GM12878 (cell line): ENCODE results near the gene PIP4K2A. TPM values are rescaled to one million over a fixed set of nuclear protein-coding genes. Genes with fewer than 3 reads are reported as not detected.

Source experiments
- ATAC-seq: fragments of 200-7000 bp; cut with Tn5 transposase; 3 replicates; pipeline ENCODE4 v1.9.1; 2020; ENCODE audit warnings: mild to moderate bottlenecking, moderate library complexity
- BruUV-seq: library from RNA; stranded (reverse); fragments of 400-500 nt; replicated peaks from 2 replicates; lab custom pipeline; 2021; lab: Mats Ljungman, UMichigan
- CTCF ChIA-PET: fragments of 300-600 bp; sonication (Branson Sonifier 250); formaldehyde crosslinking; extraction: SDS; loops from one replicate; lab custom pipeline; 2021; ENCODE audit warnings: inconsistent platforms; lab: Yijun Ruan, JAX
- POLR2A ChIA-PET: fragments of 350-600 bp; formaldehyde crosslinking; extraction: SDS; loops from one replicate; lab custom pipeline; 2021; ENCODE audit warnings: inconsistent platforms; lab: Charles Lee
- RAD21 ChIA-PET: fragments of 300-600 bp; sonication (Branson Sonifier 250); formaldehyde crosslinking; loops from one replicate; lab custom pipeline; 2023; ENCODE audit warnings: antibody characterized with exemption; ENCODE audit not compliant: unreplicated experiment; lab: Charles Lee
- SMC1A ChIA-PET: fragments of 300-600 bp; sonication (Branson Sonifier 250); formaldehyde crosslinking; loops from one replicate; lab custom pipeline; 2023; ENCODE audit not compliant: unreplicated experiment, uncharacterized antibody; lab: Charles Lee
- DNase-seq: peaks from one replicate; pipeline ENCODE4 v3.0.0-alpha.2; 2011; ENCODE audit warnings: low read depth, low spot score
- FAIRE-seq: peaks from 3 replicates; lab custom pipeline; 2011; peaks lifted over from hg19 to GRCh38; lab: Jason Lieb, UNC
- H2AFZ ChIP-seq: 2 replicates; pipeline ENCODE4 v1.6.0; 2011; ENCODE audit warnings: low read depth, low read length, control low read depth; ENCODE audit not compliant: control insufficient read depth
- H3K27ac ChIP-seq: 2 replicates; pipeline ENCODE4 v1.5.1; 2011; ENCODE audit warnings: control low read depth; ENCODE audit not compliant: control insufficient read depth, insufficient read depth
- H3K27me3 ChIP-seq, 2 experiments: replicated peaks in 1 of 2; 2 replicates each; pipeline versions ENCODE4 v1.6.0 to v1.6.1; 2011; ENCODE audit warnings: low read length in 1 of 2; ENCODE audit not compliant: control insufficient read depth in 2 of 2, insufficient read depth in 2 of 2
- H3K36me3 ChIP-seq, 2 experiments: 2 replicates each; pipeline ENCODE4 v1.5.1; 2011; ENCODE audit warnings: low read length in 1 of 2; ENCODE audit not compliant: control insufficient read depth in 2 of 2, insufficient read depth in 2 of 2
- H3K4me1 ChIP-seq: 2 replicates; pipeline ENCODE4 v1.6.1; 2011; ENCODE audit warnings: mild to moderate bottlenecking, low read length, moderate library complexity, mixed read lengths; ENCODE audit not compliant: control insufficient read depth, insufficient read depth
- H3K4me2 ChIP-seq: 2 replicates; pipeline ENCODE4 v1.6.0; 2011; ENCODE audit warnings: control low read depth; ENCODE audit not compliant: control insufficient read depth, insufficient read depth
- H3K4me3 ChIP-seq: fragments of 200-600 bp; sonication (generic); 2 replicates; pipeline ENCODE4 v1.5.1; 2016
- H3K79me2 ChIP-seq: 2 replicates; pipeline ENCODE4 v1.6.0; 2011; ENCODE audit warnings: low read length; ENCODE audit not compliant: control insufficient read depth, insufficient read depth
- H3K9ac ChIP-seq: 2 replicates; pipeline ENCODE4 v1.8.0; 2011; ENCODE audit warnings: low read length, control low read depth, mixed read lengths; ENCODE audit not compliant: control insufficient read depth, insufficient read depth
- H3K9me3 ChIP-seq: replicated peaks from 3 replicates; pipeline ENCODE4 v1.5.1; 2011; ENCODE audit warnings: mild to moderate bottlenecking, low read length; ENCODE audit not compliant: control insufficient read depth, insufficient read depth
- H4K20me1 ChIP-seq: 2 replicates; pipeline ENCODE4 v1.6.0; 2011; ENCODE audit not compliant: control insufficient read depth, insufficient read depth
- CUX1 ChIP-seq: IDR thresholded peaks from 2 replicates; pipeline ENCODE4 v1.6.1; 2012; ENCODE audit warnings: improper control_type of control experiment, low read depth, low read length; ENCODE audit not compliant: insufficient replicate concordance
- ESRRA ChIP-seq: IDR thresholded peaks from 2 replicates; pipeline ENCODE4 v1.6.1; 2012; ENCODE audit warnings: mild to moderate bottlenecking, low read length, improper control_type of control experiment
- RAD21 ChIP-seq: IDR thresholded peaks from 2 replicates; pipeline ENCODE4 v1.6.1; 2011; ENCODE audit warnings: mild to moderate bottlenecking, low read depth, low read length, moderate library complexity; ENCODE audit not compliant: insufficient read depth
- SREBF2 ChIP-seq: IDR thresholded peaks from 2 replicates; pipeline ENCODE4 v1.6.1; 2012; ENCODE audit warnings: mild to moderate bottlenecking, low read length
- ZNF274 ChIP-seq: IDR thresholded peaks from one replicate; pipeline ENCODE4 v1.8.0; 2011; ENCODE audit not compliant: insufficient read length, insufficient read depth
- ZZZ3 ChIP-seq: IDR thresholded peaks from 2 replicates; pipeline ENCODE4 v1.6.1; 2011; ENCODE audit warnings: low read depth; ENCODE audit not compliant: control insufficient read depth, insufficient read length
- WGBS: methylation state at CpG from one replicate; pipeline ENCODE4 v1.1.6; 2016; ENCODE audit warnings: low lambda C conversion rate; ENCODE audit not compliant: insufficient replicate concordance, insufficient coverage; ENCODE audit errors: missing lambda C conversion rate; 5-methylcytosine and 5-hydroxymethylcytosine counted together
- in situ Hi-C: fragments of 300-500 bp; cut with MboI; formaldehyde crosslinking; loops from 9 replicates; pipeline ENCODE4 v1.14.3; 2018; ENCODE audit warnings: mixed read lengths
- intact Hi-C: fragments of 100-400 bp; cut with micrococcal nuclease; formaldehyde crosslinking; loops from one replicate; pipeline ENCODE4 v1.14.2; 2022; ENCODE audit not compliant: unreplicated experiment
- polyA plus RNA-seq, 11 experiments: library from polyadenylated mRNA; depleted of rRNA in 4 of 11; unstranded in 6 of 11; stranded (reverse) in 5 of 11; fragments of >200 nt; fragmentation: Nextera tagmentation in 4 of 11; fragmentation: Illumina TruSeq in 1 of 11; extraction: Ambion mirVana in 4 of 11; extraction: Trizol in 1 of 11; gene quantifications; 1 replicate in 1 of 11; 2 replicates in 10 of 11; pipeline versions ENCODE4 v1.2.1 to v1.2.3, GENCODE V29; 2011 to 2016; ENCODE audit warnings: inconsistent platforms in 2 of 11, missing spikeins in 2 of 11, low read depth in 1 of 11
- total RNA-seq, 4 experiments: library from RNA; depleted of rRNA in 3 of 4; stranded (reverse); fragments of >200 nt in 3 of 4; fragmentation: Illumina TruSeq in 1 of 4; extraction: Trizol in 1 of 4; gene quantifications; 2 replicates each; pipeline versions ENCODE4 v1.2.1 to v1.2.3, GENCODE V29; 2013 to 2021

PIP4K2A gene
- total and polyA plus RNA-seq, 10 of the 15 experiments (the other 5 are each of a cell fraction or from before 2014, with no cell fraction given) = 54.3 to 139 (median 84.4) TPM

DNA sequence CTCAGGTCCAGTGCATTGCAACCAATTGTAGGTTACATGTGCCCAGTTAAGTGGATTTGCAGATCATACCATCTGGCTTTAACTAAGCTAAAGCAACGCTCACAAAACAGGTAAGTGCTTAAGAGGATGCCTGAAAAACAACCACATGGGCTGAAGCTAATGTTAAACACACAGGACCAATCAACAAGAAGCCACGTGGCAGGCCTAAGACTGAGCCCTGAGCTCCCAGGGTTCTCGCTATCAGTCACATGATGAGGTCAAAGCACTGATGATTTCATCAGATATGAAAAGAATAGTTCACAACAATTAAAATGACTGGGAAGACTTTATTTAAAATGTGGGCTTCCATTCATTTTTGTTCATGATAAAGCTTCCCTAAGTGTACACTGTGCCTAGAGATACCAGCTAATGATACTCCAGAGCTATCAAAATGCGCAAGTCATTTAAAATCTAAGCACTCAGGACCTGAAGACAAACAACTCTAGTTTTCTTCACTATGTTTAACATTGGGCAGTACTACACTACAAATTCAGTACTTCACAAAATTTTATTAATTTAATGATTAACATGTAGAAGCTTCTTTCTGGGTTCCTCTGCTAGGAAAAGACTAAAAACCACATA lies 90.6 kb downstream of the PIP4K2A start (continued):
- no peak for TF ChIP-seq CUX1
- TF ChIP-seq SREBF2 = no peak
- TF ChIP-seq, all 136 proteins: peak for 0

- Histone ChIP-seq H3K4me3 (no peak overlapping the region), H3K9me3 (no peaks in the 10 kb centered on the region), H3K4me2 (no peak overlapping the region), H2AFZ (no peak overlapping the region), H3K36me3 (peaks cover 0 to 3% of the 10 kb centered on the region in 2 experiments; a peak in 2 of 4 replicates), H3K9ac (no peak overlapping the region), H3K79me2 (peaks cover 98% of the 10 kb centered on the region), H3K4me1 (peaks cover 34% of the 10 kb centered on the region), H3K27ac (no peak overlapping the region), H3K27me3 (no peaks in the 10 kb centered on the region), H4K20me1 (no peaks in the 10 kb centered on the region)
- FAIRE-seq (no peak), ATAC-seq (no peak), DNase-seq (no peak)
- TF ChIP-seq ZNF274 (no peak), ZZZ3 (no peak), RAD21 (no peak), ESRRA (no peak)
- in situ Hi-C loops = no loop called here
- ChIA-PET POLR2A (no interaction called here), SMC1A (interaction anchor here (0.5 to 14.3 kb wide), 10 partner anchors 8 to 152 kb away, joined by 3 to 139 read pairs (median 4); no protein-coding TSS in a partner anchor), RAD21 (interaction anchor here (0.8 to 1.6 kb wide), 3 partner anchors 8 to 17 kb away, joined by 3 to 7 read pairs (median 3); no protein-coding TSS in a partner anchor), CTCF (interaction anchor here (1.5 kb wide), 1 partner anchor 8 kb away, joined by 6 read pairs; no protein-coding TSS in a partner anchor)
- intact Hi-C loops = no loop called here
- WGBS = 87% methylated on average over 20 of the region's 20 CpGs
- BruUV-seq = no TSS peak
These were observed 92.1 kb downstream of the PIP4K2A start for GRCh38 chr10:22622242-22622806.
